Hematopoietic multipotent progenitor cell treated with erythropoietin and hydrocortisone succinate and interleukin-3 and kit ligand, for 17 days (in vitro differentiated cells): ENCODE measurements around the gene DGCR6L.
"Not testable (repeated sequence)": the region's sequence is repeated elsewhere in the genome, so short reads cannot be mapped to it uniquely, and the experiment has no call there.

Experiments used
- DNase-seq: peaks from one replicate; pipeline ENCODE4 v3.0.0-alpha.2; 2015; ENCODE audit warnings: low spot score

DGCR6L gene

GRCh38 chr22:20291604-20292063, 28.2 kb downstream of the DGCR6L start:
- no peak for DNase-seq

- no peak for DNase-seq
Observed at GRCh38 chr22:20291249-20291586, 28.6 kb downstream of the DGCR6L start.

- no peak for DNase-seq
Observed at GRCh38 chr22:20290578-20291248, 29.1 kb downstream of the DGCR6L start.

GRCh38 chr22:20290045-20290392, 29.8 kb downstream of the DGCR6L start:
- no peak for DNase-seq

- DNase-seq = not testable (repeated sequence)
Observed at GRCh38 chr22:20289182-20290044, 30.4 kb downstream of the DGCR6L start.

GRCh38 chr22:20286784-20287423, 33.0 kb downstream of the DGCR6L start:
- not testable (repeated sequence) for DNase-seq

- not testable (repeated sequence) for DNase-seq
Observed at GRCh38 chr22:20286312-20286660, 33.6 kb downstream of the DGCR6L start.

GRCh38 chr22:20285473-20286311, 34.2 kb downstream of the DGCR6L start:
- peak; percentile 62 for DNase-seq

- DNase-seq = no peak
Observed at GRCh38 chr22:20284471-20285086, 35.3 kb downstream of the DGCR6L start.

- no peak for DNase-seq
Observed at GRCh38 chr22:20283674-20284066, 36.2 kb downstream of the DGCR6L start.

GRCh38 chr22:20282901-20283673, 36.8 kb downstream of the DGCR6L start:
- DNase-seq = no peak

- DNase-seq = no peak
Observed at GRCh38 chr22:20281891-20282290, 38.0 kb downstream of the DGCR6L start.

- not testable (repeated sequence) for DNase-seq
Observed at GRCh38 chr22:20281473-20281872, 38.4 kb downstream of the DGCR6L start.

- no peak for DNase-seq
Observed at GRCh38 chr22:20280866-20281265, 39.0 kb downstream of the DGCR6L start.

GRCh38 chr22:20280163-20280562, 39.7 kb downstream of the DGCR6L start:
- DNase-seq = not testable (repeated sequence)

GRCh38 chr22:20279662-20280134, 40.2 kb downstream of the DGCR6L start:
- no peak for DNase-seq

GRCh38 chr22:20278726-20279490, 41.0 kb downstream of the DGCR6L start:
- DNase-seq = not testable (repeated sequence)

- not testable (repeated sequence) for DNase-seq
Observed at GRCh38 chr22:20277936-20278635, 41.8 kb downstream of the DGCR6L start.

GRCh38 chr22:20276468-20276867, 43.4 kb downstream of the DGCR6L start:
- no peak for DNase-seq
